ENCODE data around the gene LCN15.

GRCh38 chr9:136796238-136796774 is 32.0 kb upstream of the LCN15 start, which contains the start of gene CCDC183:
- TF ChIP-seq POLR2AphosphoS5 (IDR thresholded peaks at IDR 0.05) (no peak), CTCF (IDR thresholded peaks at IDR 0.05) (no peak), EP300 (IDR thresholded peaks at IDR 0.05) (no peak)

All from sigmoid colon (tissue), 4 donors.